Uterus (tissue), 4 donors: ENCODE measurements around the gene RET. TPM values are rescaled to one million over a fixed set of nuclear protein-coding genes. Genes with fewer than 3 reads are reported as not detected.

Experiments
- DNase-seq, 2 donors: peaks; one replicate each; pipeline ENCODE4 v3.0.0-alpha.2; 2019 to 2020
- H3K27ac ChIP-seq, 2 donors: fragments of 200-600 bp; sonication (generic); 1 replicate in 1 of 2; 2 replicates in 1 of 2; pipeline ENCODE4 v1.5.1; 2016 to 2018
- H3K27me3 ChIP-seq, 2 donors: fragments of 200-600 bp; sonication (generic); one replicate each; pipeline ENCODE4 v1.5.1; 2018 to 2019; ENCODE audit warnings: control low read depth in 1 of 2
- H3K36me3 ChIP-seq, 2 donors: fragments of 200-600 bp; sonication (generic); one replicate each; pipeline ENCODE4 v1.5.1; 2019; ENCODE audit warnings: control low read depth in 1 of 2
- H3K4me1 ChIP-seq, 2 donors: fragments of 200-600 bp; sonication (generic); one replicate each; pipeline ENCODE4 v1.5.1; 2018 to 2019; ENCODE audit warnings: control low read depth in 1 of 2
- H3K4me3 ChIP-seq, 2 donors: fragments of 200-600 bp; sonication (generic); 1 replicate in 1 of 2; 2 replicates in 1 of 2; pipeline ENCODE4 v1.5.1; 2018 to 2019; ENCODE audit warnings: mild to moderate bottlenecking in 1 of 2
- H3K9me3 ChIP-seq, 2 donors: fragments of 200-600 bp; sonication (generic); one replicate each; pipeline ENCODE4 v1.5.1; 2019; ENCODE audit warnings: control low read depth in 1 of 2
- CTCF ChIP-seq, 4 experiments: fragments of 200-600 bp in 2 of 4; fragments of 450-650 bp in 2 of 4; sonication (generic) in 2 of 4; IDR thresholded peaks; one replicate each; pipeline ENCODE4 v1.5.1; 2016 to 2019; ENCODE audit warnings: antibody characterized with exemption in 4 of 4, mild to moderate bottlenecking in 2 of 4, moderate library complexity in 1 of 4
- POLR2A ChIP-seq, 2 donors: fragments of 450-650 bp; IDR thresholded peaks; one replicate each; pipeline ENCODE4 v1.6.1; 2016; ENCODE audit warnings: antibody characterized with exemption in 2 of 2, mild to moderate bottlenecking in 1 of 2, moderate library complexity in 1 of 2
- intact Hi-C: fragments of 100-400 bp; cut with DNase I; formaldehyde crosslinking; loops from one replicate; pipeline ENCODE4 v1.15.1; 2023; ENCODE audit warnings: low total_unique reads
- total RNA-seq, 4 donors: library from RNA; depleted of rRNA in 3 of 4; stranded (reverse); fragments of >200 nt in 3 of 4; gene quantifications; one replicate each; pipeline versions ENCODE4 v1.1.0 to v1.2.4, GENCODE V29; 2014 to 2023
- donor health status: DM: yes; HTN: yes; CAD: no.

The RET gene
- total RNA-seq, 4 donors from 2014 or later = under 0.01 to 6.3 (median 1.0) TPM

GRCh38 chr10:43055217-43055616 lies 21.7 kb upstream of the RET start:
- intact Hi-C loops = no loop called here
- no peak for DNase-seq
- TF ChIP-seq POLR2A (IDR thresholded peaks at IDR 0.05) = no peak
- TF ChIP-seq CTCF (IDR thresholded peaks at IDR 0.05) = no peak
- no peaks in the 10 kb centered on the region for H3K27me3 ChIP-seq
- H3K36me3 ChIP-seq = no peaks in the 10 kb centered on the region
- H3K9me3 ChIP-seq = no peaks in the 10 kb centered on the region
- H3K27ac ChIP-seq = no peak overlapping the region
- no peak overlapping the region for H3K4me3 ChIP-seq
- no peaks in the 10 kb centered on the region for H3K4me1 ChIP-seq

GRCh38 chr10:43055991-43056567 lies 20.8 kb upstream of the RET start:
- Histone ChIP-seq H3K27me3 (no peaks in the 10 kb centered on the region), H3K27ac (no peak overlapping the region), H3K36me3 (no peaks in the 10 kb centered on the region), H3K9me3 (no peaks in the 10 kb centered on the region), H3K4me1 (no peaks in the 10 kb centered on the region), H3K4me3 (no peak overlapping the region)
- intact Hi-C loops = no loop called here
- peak in 1 of 2 donors; percentile 7 for DNase-seq
- TF ChIP-seq POLR2A (IDR thresholded peaks at IDR 0.05) (no peak), CTCF (IDR thresholded peaks at IDR 0.05) (no peak)

- intact Hi-C loops = no loop called here
- H3K4me1 ChIP-seq = no peaks in the 10 kb centered on the region
These were observed 20.3 kb upstream of the RET start for GRCh38 chr10:43056568-43057011.

GRCh38 chr10:43057231-43057711 lies 19.6 kb upstream of the RET start:
- Histone ChIP-seq H3K27me3 (no peaks in the 10 kb centered on the region), H3K9me3 (no peaks in the 10 kb centered on the region), H3K27ac (no peak overlapping the region), H3K4me3 (no peak overlapping the region), H3K36me3 (no peaks in the 10 kb centered on the region), H3K4me1 (no peaks in the 10 kb centered on the region)
- intact Hi-C loops = no loop called here
- no peak for DNase-seq
- no peak for TF ChIP-seq POLR2A (IDR thresholded peaks at IDR 0.05)
- TF ChIP-seq CTCF (IDR thresholded peaks at IDR 0.05) = no peak

More at GRCh38 chr10:43056568-43057011, 20.3 kb upstream of the RET start:
- Histone ChIP-seq H3K27ac (no peak overlapping the region), H3K36me3 (no peaks in the 10 kb centered on the region), H3K9me3 (no peaks in the 10 kb centered on the region), H3K4me3 (no peak overlapping the region), H3K27me3 (no peaks in the 10 kb centered on the region)
- TF ChIP-seq CTCF (IDR thresholded peaks at IDR 0.05) (no peak), POLR2A (IDR thresholded peaks at IDR 0.05) (no peak)
- no peak for DNase-seq

GRCh38 chr10:43057831-43058340 lies 19.0 kb upstream of the RET start:
- TF ChIP-seq CTCF (IDR thresholded peaks at IDR 0.05) = no peak
- no peak for TF ChIP-seq POLR2A (IDR thresholded peaks at IDR 0.05)
- no peaks in the 10 kb centered on the region for H3K36me3 ChIP-seq
- H3K9me3 ChIP-seq = no peaks in the 10 kb centered on the region
- intact Hi-C loops = no loop called here
- no peaks in the 10 kb centered on the region for H3K27me3 ChIP-seq
- no peak overlapping the region for H3K4me3 ChIP-seq
- no peak for DNase-seq
- no peaks in the 10 kb centered on the region for H3K4me1 ChIP-seq
- H3K27ac ChIP-seq = no peak overlapping the region
